GM21825 (cell line): ENCODE data around the gene NEK4.
A peak's percentile ranks its signal among the peaks of the same experiment; 100 is the strongest.
"Not testable (repeated sequence)": the region's sequence is repeated elsewhere in the genome, so short reads cannot be mapped to it uniquely, and the experiment has no call there.

Experiments used
- ATAC-seq: cut with Tn5 transposase; IDR thresholded peaks from one replicate; pipeline ENCODE4 v1.9.1; 2021; ENCODE audit warnings: mild to moderate bottlenecking, moderate library complexity; ENCODE audit not compliant: unreplicated experiment

Gene NEK4

GRCh38 chr3:52779837-52780585 is 9.3 kb upstream of the NEK4 start:
- no peak for ATAC-seq

GRCh38 chr3:52779011-52779836 is 8.5 kb upstream of the NEK4 start:
- peak; percentile 70 for ATAC-seq

GRCh38 chr3:52777959-52778805 is 7.4 kb upstream of the NEK4 start:
- ATAC-seq = no peak

- no peak for ATAC-seq
Observed at GRCh38 chr3:52777127-52777958, 6.6 kb upstream of the NEK4 start, which contains the start of gene ITIH1. ITIH1 (plus strand) TSS chr3:52777599; CDS start chr3:52777616, 17 bp downstream.

DNA sequence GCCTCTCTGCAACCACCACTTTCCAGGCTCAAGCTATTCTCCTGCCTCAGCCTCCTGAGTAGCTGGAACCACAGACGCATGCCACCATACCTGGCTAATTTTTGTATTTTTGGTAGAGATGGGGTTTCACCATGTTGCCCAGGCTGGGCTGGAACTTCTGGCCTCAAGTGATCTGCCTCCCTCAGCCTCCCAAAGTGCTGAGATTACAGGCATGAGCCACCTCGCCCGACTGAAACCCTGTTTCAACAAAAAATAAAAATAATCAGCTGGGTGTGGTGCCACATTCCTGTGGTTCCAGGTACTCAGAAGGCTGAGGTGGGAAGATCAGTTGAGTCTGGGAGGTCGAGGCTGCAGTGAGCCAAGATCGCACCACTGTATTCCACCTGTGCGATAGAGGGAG is 5.7 kb upstream of the NEK4 start:
- not testable (repeated sequence) for ATAC-seq

GRCh38 chr3:52775877-52776276 is 5.1 kb upstream of the NEK4 start:
- ATAC-seq = no peak

DNA sequence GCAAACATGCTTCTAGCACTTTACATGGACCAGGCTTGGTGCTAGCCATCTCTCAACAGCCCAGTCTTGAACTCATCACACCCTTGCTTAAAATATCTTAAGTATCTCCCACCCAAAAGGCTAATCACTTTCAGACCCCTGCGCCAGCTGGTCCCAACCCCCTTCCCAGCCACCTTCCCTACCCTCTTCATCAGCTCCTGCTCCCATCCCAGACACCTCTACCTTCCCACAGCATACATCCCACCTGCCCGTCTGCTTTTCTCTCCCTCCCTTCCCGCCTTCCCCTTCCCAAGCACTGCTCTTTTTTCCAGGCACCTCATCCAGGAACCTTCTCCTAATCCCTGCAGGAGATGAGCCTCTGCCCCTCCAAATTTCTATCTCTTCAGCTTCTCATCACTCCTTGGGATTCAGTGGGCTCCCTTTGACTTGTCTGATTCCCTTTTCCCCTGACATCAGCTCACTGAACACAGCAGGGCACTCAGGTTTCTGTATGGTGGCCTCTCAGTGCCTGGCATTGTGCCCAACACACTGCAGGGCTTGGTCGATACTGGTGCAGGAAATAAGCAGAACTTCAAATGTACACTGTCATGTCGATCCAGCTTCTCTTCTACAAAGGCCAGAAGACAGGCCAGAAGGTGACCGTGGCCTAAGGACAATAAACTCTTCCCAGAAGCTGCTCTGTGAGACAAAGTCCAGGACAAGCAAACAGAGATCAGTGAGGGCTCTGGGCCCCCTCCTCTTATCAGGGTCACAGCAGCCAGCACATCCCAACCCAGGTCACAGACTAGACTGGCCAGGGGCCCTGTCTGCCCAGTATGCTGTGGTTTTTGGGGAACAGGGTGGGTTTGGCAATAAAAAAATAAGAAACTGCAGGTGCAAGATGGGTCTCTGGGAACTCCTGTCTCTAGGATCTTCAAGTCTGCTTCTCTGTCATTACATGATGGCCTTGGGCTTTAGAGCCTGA is 4.4 kb upstream of the NEK4 start:
- no peak for ATAC-seq

DNA sequence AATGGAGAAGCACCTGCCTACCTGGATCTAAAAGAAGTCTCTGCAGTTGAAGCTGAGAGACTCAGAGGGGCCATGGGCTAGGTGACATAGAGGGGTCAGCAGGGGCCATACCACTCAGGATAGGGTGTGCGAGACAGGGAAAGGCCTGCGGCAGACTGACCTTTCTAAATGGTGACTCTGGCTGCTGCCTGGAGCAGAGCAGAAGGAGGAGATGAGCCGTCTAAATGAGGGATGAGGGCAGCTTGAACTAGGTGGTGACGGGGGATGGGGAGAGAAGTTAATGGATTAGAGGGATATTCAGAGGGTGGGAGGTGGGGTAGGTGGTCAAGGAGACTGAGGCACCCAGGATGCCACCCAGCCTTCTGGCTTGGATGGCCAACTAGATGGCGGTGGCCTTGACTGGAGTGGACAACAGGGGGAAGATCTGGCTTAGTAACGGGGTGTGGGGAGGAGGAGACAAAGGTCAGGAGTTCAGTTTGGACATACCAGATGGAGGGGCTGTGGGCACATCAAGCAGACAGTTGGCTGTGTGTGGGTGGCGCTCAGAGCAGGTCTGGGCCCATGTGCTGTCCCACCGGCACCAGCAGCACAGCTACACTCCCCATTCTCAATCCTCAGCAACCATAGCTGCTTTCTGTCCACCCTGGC is 3.5 kb upstream of the NEK4 start:
- ATAC-seq = no peak

GRCh38 chr3:52773361-52774065 is 2.8 kb upstream of the NEK4 start:
- no peak for ATAC-seq

DNA sequence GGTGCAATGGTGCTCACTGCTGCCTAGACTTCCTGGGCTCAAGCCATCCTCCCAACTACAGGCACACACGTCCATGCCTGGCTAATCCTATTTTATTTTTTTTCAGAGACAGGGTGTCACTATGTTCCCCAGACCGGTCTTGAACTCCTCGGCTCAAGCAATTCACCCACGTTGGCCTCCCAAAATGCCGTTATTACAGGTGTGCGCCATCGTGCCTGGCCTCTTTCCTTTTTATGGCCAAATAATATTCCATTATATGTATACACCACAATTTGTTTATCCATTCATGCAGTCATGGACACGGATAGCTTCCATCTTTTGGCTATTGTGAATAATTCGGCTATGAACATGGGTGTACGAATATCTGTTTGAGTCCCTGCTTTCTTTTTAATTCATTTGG is 962 bp upstream of the NEK4 start:
- no peak for ATAC-seq

GRCh38 chr3:52771334-52771681 is 568 bp upstream of the NEK4 start:
- ATAC-seq = no peak

DNA sequence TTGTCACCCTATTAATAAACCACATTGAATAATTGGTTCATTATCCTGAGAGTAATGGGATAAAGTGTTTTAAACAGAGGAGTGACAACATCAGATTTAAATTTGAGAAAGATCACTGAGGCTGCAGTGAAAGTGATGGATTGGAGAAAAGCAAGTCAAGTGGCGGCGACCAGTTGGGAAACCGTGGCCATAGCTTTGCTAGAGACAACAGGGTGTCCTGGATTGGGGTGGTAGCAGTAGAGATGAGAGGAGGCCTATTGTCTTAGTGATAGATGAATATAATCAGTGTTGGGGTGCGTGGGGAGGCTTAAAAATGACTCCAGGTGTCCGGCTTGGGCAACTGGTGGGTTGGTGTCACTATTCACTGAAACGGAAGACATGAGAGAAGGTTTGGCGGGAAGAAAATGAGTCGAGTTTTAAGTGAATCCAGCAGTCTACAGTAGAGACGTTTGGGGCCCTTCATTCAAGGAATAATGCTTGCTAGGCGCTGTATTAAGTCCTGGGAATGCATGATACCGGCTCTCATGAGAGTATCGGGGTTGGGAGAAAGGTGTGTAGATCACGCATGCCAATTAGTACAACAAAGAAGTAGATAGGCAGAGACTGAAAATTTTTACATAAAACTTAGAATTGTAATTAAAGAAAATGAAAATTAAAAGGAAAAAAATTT is 819 bp downstream of the NEK4 start:
- no peak for ATAC-seq

- no peak for ATAC-seq
Observed at GRCh38 chr3:52763466-52763865, 7.3 kb downstream of the NEK4 start.

DNA sequence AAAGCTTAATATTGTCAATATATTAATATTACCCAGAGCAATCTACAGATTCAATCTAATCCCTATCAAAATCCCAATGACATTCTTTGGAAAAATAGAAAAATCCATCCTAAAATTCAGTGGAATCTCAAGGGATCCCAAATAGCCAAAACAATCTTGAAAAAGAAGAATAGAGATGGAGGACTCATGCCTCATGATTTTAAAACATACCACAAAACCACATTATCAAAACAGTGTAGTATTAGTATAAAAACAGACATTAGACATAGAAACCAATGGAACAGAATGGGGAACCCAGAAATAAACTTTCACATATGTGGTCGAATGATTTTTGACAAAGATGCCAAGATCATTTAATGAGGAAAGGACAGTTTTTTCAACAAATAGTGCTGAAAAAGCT is 14.6 kb downstream of the NEK4 start:
- ATAC-seq = no peak

DNA sequence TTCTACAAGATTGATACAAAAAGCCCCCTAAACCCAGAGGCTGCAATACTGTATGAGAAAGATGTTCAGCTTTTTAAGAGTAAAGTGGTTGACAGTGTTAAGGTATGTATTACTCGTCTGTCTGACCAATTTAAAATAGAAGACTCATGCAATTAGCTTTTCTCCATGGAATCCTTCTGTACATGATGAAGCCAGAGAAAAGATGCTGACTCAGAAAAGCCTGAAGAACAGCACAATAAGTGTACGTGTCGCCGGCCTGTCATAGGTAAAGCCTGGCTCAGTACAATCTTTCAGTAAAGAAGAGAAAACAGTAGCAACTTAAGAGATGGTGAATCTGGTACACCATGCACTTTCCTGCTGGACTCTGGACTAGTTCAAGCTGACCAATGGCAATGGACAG is 16.4 kb downstream of the NEK4 start:
- ATAC-seq = no peak

DNA sequence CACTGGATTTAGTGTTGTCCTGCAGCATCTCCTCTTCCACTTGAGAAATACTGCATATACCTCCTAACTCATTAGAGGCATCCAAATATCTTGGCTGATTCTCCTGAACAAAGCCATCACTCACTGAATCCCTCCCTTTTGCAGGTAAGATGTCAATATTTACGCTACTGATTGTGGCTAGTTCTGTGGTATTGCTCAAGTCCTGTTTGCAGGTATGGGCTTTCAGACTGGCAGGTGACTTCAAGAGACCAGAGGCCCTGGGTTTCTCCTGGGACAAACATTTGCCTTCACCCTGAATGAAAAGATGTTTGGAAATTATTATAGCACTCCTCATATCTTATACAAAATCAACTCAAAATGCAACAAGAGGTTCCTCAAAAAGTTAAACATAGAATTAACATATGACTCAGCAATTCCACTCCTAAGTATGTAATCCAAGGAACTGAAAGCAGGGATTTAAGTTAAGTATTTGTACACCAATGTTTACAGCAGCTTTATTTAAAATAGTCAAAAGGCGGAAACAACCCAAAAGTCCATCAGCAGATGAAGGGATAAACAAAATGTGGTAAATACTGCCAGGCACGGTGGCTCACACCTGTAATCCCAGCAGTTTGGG is 18.6 kb downstream of the NEK4 start:
- no peak for ATAC-seq

DNA sequence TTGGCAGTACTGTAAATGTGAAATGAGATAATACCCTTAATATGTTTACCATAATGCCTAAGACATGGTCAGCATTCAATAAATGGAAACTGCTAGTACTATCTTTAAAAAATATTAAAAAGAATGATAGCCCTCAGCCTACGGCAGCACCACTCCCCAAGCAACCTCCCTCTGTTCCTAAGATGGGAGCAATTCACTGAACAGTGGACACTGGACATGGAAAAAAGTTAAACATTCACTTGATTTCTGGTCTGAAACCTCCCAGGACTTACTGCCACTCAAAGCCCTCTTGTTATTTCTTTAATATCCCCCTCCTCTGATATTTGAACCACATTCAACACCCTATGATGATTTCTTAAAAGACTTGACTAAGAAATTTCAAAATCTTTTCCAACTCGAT is 27.0 kb downstream of the NEK4 start:
- no peak for ATAC-seq
